ENCODE measurements around the gene CDK11B. TPM values are rescaled to one million over a fixed set of nuclear protein-coding genes. Genes with fewer than 3 reads are reported as not detected.

The CDK11B gene
- total RNA-seq, 1 donor from 2014 or later = 16.5 TPM

DNA sequence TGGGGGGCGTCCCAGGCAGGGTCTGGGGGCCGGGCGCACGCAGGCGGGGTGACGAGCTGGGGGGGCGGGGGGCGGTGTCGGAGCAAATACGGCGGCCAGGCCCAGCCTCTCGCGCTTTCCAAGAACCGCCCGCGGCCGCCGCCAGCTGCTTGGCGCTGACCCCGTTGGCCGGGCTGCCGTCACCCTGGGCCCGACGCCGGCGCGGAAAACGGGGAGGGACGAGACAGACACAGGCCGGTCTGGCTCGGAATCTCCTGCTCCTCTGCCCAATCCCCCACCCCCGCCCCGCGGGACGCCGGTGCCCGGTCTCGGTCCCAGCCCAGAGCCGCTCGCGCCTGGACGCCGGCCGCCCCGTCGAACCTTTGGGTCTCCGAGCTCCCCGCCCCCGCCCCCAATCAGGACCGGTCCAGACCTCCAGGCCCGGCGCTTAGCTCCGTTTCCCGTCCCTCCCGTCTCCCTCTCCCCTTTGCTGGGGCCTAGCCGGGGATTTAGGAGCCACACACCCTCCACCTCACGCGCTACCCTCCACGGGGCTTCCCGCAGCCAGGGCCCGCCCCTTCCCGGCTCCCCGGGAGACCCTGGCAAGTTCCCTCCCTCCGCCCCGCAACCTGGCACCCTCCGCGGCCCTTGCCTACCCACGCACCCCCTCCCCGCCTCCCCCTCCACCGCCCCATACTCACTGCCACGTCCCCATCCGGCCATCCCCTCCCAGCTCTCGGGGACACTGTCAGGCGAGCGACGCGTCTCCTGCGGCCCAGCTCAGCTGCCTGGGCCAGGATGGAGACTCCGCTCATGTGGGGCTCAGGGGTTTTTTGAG lies 27.6 kb downstream of the CDK11B start:
- Histone ChIP-seq H3K4me1 (peaks cover 26% of the 10 kb centered on the region), H3K27me3 (peaks cover 4% of the 10 kb centered on the region), H3K36me3 (peaks cover 0 to under 1% of the 10 kb centered on the region in 2 donors), H3K27ac (peak overlapping the region; percentile 82), H3K9me3 (no peaks in the 10 kb centered on the region), H3K4me3 (peak overlapping the region; percentile 34 to 35)
- TF ChIP-seq, protein P1, sequence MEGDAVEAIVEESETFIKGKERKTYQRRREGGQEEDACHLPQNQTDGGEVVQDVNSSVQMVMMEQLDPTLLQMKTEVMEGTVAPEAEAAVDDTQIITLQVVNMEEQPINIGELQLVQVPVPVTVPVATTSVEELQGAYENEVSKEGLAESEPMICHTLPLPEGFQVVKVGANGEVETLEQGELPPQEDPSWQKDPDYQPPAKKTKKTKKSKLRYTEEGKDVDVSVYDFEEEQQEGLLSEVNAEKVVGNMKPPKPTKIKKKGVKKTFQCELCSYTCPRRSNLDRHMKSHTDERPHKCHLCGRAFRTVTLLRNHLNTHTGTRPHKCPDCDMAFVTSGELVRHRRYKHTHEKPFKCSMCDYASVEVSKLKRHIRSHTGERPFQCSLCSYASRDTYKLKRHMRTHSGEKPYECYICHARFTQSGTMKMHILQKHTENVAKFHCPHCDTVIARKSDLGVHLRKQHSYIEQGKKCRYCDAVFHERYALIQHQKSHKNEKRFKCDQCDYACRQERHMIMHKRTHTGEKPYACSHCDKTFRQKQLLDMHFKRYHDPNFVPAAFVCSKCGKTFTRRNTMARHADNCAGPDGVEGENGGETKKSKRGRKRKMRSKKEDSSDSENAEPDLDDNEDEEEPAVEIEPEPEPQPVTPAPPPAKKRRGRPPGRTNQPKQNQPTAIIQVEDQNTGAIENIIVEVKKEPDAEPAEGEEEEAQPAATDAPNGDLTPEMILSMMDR (IDR thresholded peaks at IDR 0.05) = no peak
- TF ChIP-seq POLR2A (IDR thresholded peaks at IDR 0.05) (no peak), POLR2AphosphoS5 (IDR thresholded peaks at IDR 0.05; ENCODE audit: insufficient read depth in 1 of 2, low read depth in 1 of 2) (no peak)
- intact Hi-C loops (cut with DNase I) = no loop called here
- DNase-seq (ENCODE audit: extremely low spot score in 2 of 2) = no peak

DNA sequence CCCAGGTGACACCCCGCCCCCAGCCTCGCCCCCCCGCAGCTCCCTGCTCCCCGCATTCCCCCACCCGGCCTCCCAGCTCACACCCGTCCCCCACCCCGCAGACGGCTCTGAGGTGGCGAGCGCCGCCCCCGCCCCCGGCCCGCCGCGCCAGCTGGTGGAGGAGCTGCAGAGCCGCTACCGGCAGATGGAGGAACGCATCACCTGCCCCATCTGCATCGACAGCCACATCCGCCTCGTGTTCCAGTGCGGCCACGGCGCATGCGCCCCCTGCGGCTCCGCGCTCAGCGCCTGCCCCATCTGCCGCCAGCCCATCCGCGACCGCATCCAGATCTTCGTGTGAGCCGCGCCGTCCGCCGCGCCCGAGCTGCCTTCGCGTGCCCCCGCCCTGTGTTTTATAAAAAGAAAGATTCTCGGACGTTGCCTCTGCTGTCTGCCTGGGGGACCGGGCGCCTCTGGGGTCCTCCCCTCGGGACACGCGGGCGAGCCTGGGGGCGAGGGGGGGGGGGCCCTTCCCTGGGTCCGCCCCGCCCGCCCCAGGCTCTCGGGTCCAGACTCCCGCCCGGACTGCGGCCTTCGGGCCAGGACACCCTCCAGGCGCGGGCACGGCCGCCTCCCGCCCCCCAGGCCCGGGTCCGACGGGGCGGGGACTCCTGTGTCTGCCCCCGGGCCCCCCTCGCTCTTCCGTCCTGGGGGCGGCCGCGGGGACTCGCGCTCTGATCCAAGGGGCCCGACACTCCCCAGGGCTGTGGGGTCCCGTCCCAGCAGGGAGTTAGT lies 28.4 kb downstream of the CDK11B start:
- peak overlapping the region; percentile 34 to 35 for H3K4me3 ChIP-seq
- no peak for DNase-seq (ENCODE audit: extremely low spot score in 2 of 2)
- peaks cover 4% of the 10 kb centered on the region for H3K27me3 ChIP-seq
- H3K9me3 ChIP-seq = no peaks in the 10 kb centered on the region
- H3K36me3 ChIP-seq = no peaks in the 10 kb centered on the region
- H3K4me1 ChIP-seq = peaks cover 26% of the 10 kb centered on the region
- intact Hi-C loops (cut with DNase I) = no loop called here
- TF ChIP-seq POLR2AphosphoS5 (IDR thresholded peaks at IDR 0.05; ENCODE audit: insufficient read depth in 1 of 2, low read depth in 1 of 2) = peak in 1 of 2 donors; percentile 70
- TF ChIP-seq, protein P1 (IDR thresholded peaks at IDR 0.05) = no peak
- peak overlapping the region; percentile 82 for H3K27ac ChIP-seq

DNA sequence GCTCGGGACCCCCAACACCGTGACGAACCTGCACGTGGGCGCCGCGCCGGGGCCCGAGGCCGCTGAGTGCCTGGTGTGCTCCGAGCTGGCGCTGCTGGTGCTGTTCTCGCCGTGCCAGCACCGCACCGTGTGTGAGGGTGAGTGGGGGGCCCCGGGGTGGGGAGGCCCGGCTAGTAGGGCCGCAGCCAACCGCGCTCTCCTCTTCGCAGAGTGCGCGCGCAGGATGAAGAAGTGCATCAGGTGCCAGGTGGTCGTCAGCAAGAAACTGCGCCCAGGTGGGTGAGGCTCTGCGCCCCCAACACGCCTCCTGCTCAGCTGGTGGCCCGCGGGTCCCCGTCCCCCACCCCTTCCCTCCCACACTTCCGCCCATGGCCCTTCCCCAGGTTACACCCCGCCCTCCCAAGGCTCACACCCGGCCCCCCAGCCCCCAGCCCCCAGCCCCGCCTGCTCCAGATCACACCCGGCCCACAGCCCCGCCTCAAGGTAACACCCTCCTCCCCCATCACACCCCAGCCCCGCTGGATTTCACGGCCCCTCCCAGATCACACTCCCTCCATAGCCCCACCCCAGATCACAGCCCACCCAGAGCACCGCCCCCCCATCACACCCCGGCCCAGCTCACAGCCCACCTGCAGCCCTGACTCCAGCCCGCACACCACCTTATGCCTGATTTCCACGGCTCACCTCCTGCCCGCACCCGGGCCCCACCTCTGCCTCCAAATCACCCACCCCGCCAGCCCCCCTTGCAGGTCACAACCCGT lies 29.2 kb downstream of the CDK11B start:
- peak overlapping the region in 1 of 2 donors; percentile 24 for H3K4me3 ChIP-seq
- no peak for DNase-seq (ENCODE audit: extremely low spot score in 2 of 2)
- no peaks in the 10 kb centered on the region for H3K36me3 ChIP-seq
- intact Hi-C loops (cut with DNase I) = no loop called here
- TF ChIP-seq POLR2AphosphoS5 (IDR thresholded peaks at IDR 0.05; ENCODE audit: insufficient read depth in 1 of 2, low read depth in 1 of 2) (no peak), POLR2A (IDR thresholded peaks at IDR 0.05) (no peak)
- TF ChIP-seq, protein P1 (IDR thresholded peaks at IDR 0.05) = no peak
- peaks cover 26% of the 10 kb centered on the region for H3K4me1 ChIP-seq
- peak overlapping the region; percentile 82 for H3K27ac ChIP-seq
- H3K27me3 ChIP-seq = peaks cover 4% of the 10 kb centered on the region
- H3K9me3 ChIP-seq = no peaks in the 10 kb centered on the region

DNA sequence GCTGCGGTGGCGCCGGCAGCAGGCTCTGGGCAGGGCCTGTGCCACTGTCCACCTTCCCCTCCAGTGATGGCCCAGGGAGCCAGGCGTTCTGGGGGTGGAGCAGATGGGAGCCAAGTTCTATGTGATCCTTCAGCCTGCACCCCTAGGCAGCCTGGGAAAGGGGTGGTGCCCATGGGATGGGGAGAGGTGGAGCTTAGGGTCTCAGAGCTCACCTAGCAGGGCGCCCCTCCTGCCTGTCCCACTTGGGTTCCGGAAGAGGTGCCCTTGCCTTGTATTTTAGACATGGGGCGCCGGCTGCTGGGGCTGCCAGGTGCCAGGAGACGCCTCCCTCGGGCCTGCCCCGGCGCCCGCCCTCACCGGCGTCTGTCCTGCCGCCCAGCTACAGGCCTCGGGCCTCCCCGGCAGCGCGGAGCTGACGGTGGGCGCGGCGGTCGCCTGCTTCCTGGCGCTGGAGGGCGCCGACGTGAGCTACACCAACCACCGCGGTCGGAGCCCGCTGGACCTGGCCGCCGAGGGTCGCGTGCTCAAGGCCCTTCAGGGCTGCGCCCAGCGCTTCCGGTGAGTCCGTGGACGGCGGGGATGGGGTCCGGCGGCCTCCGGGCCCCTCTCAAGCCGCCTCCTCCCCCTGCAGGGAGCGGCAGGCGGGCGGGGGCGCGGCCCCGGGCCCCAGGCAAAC lies 29.9 kb downstream of the CDK11B start:
- peaks cover 4% of the 10 kb centered on the region for H3K27me3 ChIP-seq
- no peak for TF ChIP-seq POLR2A (IDR thresholded peaks at IDR 0.05)
- no peak for TF ChIP-seq POLR2AphosphoS5 (IDR thresholded peaks at IDR 0.05; ENCODE audit: insufficient read depth in 1 of 2, low read depth in 1 of 2)
- TF ChIP-seq, protein P1 (IDR thresholded peaks at IDR 0.05) = no peak
- no peaks in the 10 kb centered on the region for H3K9me3 ChIP-seq
- H3K27ac ChIP-seq = no peak overlapping the region
- intact Hi-C loops (cut with DNase I) = no loop called here
- H3K4me3 ChIP-seq = peak overlapping the region in 1 of 2 donors; percentile 24
- no peak for DNase-seq (ENCODE audit: extremely low spot score in 2 of 2)
- H3K4me1 ChIP-seq = peaks cover 26% of the 10 kb centered on the region
- H3K36me3 ChIP-seq = no peaks in the 10 kb centered on the region

Measured in vagina (tissue), 2 donors.